GM21786 (cell line): ENCODE measurements around the gene ACBD6.

ENCODE experiments used
- ATAC-seq: cut with Tn5 transposase; IDR thresholded peaks from one replicate; pipeline ENCODE4 v1.9.1; 2021; ENCODE audit not compliant: unreplicated experiment

The ACBD6 gene

DNA sequence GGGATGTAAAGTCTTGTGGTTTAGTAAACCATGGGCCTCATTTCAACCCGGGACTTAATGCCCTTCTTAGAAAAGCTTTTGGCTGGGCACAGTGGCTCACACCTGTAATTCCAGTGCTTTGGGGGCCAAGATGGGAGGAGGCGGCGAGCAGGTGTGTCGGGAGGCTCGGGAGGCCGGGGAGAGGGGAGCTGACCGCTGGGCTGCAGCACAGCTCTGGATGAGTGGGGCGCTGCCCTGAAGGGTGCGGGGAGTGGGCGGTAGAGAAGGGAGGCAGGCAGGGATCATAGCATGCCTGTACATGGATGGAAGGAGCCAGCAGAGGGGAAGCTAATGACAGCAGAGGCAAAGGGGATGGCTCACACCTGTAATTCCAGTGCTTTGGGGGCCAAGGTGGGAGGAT, 241.3 kb downstream of the ACBD6 start:
- ATAC-seq: no peak

DNA sequence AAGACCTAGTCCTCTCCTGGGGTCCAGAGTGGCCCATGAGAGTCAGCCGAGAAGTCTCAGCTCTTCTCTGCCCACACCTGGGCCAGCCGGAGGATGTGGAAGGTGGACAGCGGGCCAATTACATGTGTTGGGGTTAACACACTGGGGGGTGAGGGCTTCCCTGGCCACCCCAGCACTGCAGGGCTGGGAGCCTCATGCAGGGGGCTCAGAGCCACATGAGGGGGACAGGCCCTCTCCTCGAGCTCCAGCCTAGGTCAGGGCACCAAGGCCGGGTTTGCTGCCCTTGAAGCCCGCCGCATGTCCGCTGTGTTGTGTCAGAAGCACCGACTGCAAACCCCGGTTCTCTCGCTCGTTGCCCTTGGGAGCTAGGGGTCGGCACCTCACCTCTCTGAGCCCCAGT, 241.8 kb downstream of the ACBD6 start:
- no peak for ATAC-seq

DNA sequence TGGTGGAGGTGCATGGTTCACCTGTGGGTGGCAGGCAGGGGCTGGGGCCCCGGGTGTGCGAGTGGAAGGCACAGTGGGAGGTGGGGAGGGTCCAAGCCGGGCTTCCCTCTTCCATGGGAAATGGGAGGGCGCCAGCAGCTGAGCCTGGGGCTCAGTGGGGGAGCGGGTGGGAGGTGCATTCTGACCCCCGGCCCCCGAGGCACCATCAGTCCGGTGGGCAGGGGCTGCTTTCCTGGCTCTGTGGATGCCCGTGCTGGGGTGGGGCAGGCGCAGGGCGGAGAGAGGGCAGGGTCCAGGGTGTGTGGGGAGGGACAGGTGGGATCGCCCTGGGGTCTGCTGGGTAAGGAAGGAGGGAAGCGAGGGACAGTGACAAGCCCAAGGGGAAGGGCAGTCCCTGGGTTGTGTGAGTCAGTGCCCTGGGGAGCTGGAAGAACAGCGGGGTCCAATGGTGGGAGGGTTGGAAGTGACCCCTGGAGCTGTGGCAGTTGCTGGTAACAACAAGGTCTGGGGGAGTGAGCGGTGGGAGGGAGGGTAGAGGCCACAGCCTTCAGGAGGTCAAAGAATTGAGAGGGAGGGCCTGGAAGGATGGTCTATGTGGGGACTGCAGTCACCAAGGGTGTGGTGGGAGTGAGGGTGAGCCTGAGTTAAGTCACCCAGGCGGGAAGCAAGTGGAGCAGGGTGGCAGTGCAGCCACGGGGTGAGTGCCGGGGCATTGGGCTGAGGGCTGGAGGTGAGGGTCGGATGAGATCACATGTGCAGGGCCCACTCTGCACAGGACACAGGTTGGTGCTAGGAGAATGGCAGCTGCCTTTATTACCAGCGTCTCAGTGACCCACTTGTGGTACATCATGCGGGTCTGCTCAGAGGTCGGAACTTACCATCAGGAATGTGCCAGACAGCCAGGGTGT, 242.7 kb downstream of the ACBD6 start:
- no peak for ATAC-seq

DNA sequence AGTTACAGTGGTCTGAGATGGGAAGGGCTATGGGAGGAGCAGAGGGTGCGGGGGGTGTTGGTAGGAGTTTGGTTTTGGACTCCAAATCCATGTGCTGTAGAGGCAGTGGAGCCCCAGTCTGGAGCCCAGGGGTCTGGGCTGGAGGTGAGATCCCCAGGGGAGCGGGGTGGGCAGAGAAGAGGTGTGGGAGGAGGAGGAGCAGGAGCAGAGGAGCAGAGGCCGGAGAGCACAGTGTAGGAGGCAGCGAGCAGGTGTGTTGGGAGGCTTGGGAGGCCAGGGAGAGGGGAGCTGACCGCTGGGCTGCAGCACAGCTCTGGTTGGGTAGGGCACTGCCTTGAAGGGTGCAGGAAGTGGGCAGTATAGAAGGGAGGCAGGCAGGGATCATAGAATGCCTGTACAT, 243.4 kb downstream of the ACBD6 start:
- no peak for ATAC-seq

DNA sequence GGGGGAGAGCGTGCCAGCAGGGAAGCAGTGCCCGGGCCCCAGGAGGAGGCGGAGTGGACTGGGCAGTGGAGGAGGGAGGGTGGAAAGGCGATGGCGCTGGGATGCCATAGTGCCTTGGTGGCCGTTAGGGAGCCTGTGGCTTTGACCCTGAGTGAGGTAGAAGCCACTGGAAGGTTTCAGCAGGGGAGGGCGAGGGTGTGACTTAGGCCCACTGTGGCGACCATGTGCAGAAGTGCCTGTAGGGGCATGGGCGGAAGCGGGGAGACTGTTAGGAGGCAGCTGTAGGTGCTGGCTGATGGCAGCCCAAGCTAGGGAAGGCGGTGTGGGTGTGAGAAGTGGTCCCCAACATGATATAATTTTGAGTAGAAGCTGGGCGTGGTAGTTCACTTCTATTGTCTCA, 244.1 kb downstream of the ACBD6 start:
- ATAC-seq: no peak

DNA sequence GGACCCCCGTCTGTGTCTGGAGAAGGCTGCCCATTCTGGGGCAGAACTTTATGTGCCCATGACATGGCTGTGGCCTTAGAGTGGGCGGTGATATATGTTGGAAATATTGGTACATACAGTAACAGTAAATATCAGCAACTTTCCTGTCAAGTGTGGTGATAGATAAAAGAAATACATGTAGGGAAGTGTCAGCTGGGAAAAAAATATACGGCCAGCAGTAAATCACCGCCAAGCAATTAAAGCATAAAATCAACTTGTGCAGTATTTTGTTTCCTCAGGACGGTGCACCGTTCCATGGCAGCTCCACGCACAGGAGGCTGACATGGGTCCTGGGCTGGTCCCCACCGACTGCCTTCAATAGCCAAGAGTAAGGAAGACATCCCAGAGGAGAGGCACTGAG, 244.9 kb downstream of the ACBD6 start:
- ATAC-seq: no peak

DNA sequence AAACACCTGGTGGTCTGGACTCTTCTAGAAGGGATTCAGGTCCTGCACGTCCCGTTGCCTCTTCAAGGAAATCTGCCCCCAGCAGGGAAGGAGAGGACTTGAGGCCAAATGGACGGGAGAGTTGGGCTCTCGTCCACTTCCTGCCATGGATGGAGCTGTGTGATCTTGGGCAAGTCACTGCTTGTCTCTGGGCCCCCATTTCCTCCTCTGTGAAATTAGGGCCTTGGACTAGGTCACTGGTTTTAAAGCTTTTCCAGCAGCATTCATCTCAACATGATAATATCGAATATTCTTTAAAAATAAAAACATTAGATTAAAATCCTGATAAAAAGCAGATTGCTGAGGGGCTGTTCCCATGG, 245.4 kb downstream of the ACBD6 start:
- ATAC-seq: no peak

DNA sequence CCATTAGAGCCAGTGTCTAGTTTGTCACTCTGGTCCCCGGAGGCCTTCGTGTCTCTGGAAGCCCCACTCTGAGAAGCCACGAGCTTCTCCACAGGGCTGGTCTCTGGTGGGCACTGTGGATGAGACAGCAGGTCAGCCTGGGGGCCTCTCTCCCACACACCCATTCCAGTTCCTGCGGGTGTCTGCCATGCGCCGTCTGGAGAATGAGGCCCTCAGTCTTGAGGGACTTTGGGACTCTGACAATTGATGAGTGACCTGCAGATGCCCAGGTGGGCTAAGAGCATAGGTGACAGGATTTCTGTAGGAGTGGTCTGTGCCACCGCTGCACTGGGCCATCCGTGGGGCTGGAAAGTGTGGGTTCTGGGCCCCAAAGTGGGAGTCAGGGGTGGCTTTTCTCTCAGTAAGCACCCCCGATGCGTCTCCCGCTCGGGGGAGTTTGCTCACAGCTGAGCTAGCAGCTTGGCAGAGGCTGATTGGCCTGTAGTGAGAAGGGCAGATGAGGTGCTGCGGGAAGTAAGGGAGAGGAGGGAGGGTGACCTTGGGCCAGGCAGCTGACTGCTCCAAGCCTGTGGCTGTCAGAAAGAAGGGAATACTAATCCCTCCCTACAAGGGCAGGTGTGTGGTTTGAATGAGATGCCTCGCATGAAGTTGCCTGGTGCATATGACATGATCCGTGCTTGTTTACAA, 245.9 kb downstream of the ACBD6 start:
- no peak for ATAC-seq

DNA sequence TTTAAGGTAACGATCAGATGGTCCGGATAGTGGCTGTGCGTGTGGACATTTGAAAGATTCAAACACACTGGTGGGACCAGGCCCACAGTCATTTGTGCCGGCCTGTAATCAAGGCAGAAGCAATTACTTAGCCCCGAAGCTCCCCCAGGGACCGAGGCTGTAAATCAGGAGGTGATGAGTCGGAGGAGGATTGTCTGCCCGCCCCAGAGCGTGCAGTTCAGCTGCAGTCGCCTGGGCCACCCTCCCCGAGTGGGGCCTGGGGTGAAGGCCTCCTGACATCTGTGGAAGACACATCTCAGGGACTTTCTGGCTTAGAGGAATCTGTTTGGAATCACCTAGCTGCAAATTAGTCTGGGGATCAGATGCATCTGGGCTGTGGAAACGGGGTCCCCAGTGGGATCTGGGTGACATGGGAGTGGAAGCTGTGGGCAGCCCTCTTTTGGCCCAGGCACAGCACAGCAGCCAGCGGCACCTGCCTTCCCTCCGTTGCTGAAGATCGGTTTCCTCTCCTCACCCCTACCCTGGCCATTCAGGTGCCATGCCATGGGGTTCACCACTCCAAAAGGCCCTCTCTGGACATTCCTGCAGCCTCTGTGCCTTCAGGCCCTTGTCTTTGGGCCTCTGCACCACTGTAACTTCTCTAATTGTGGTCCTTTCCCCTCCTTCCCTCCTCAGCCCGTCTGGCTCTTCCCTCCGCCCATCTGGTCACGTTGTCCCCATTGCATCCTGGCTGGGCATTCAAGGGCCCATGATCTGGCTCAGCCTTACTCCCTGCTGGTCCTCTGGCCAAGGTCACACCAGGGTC, 246.6 kb downstream of the ACBD6 start:
- no peak for ATAC-seq

DNA sequence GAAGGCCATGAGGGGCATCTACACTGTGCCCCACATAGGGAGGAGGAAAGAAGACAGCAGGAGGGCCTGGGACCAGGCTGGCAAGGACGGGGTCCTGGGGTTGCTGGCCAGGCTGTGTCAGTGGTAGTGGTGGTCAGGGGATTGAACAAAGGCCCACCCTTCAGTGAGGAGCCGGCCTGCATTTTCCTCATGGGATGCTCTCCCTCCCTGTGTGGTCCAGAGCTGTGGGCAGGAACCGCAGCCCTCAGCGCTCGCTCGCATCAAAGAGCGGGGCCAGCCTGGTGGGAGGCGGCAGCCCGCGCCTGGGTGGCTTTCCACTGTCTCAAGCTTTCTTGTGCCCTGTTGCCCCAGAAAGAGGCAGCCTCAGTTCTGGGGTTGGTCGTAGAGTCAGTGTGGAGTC, 247.5 kb downstream of the ACBD6 start:
- ATAC-seq: no peak

DNA sequence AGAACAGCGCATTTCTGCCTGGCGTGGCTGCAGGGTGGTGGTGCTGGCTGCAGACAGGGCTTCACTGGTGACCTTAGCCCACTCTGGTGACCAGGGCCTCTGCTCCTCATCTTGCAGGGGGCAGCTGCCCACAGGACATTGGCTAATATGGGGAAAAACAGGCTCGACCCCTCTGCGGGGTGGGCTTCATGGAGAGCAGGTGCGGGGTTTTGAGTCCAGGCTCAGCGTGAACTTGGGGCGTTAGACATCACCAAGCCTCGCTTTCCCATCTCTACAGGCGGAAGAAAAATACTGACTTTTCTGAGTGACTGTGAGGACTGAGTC, 247.9 kb downstream of the ACBD6 start:
- no peak for ATAC-seq

DNA sequence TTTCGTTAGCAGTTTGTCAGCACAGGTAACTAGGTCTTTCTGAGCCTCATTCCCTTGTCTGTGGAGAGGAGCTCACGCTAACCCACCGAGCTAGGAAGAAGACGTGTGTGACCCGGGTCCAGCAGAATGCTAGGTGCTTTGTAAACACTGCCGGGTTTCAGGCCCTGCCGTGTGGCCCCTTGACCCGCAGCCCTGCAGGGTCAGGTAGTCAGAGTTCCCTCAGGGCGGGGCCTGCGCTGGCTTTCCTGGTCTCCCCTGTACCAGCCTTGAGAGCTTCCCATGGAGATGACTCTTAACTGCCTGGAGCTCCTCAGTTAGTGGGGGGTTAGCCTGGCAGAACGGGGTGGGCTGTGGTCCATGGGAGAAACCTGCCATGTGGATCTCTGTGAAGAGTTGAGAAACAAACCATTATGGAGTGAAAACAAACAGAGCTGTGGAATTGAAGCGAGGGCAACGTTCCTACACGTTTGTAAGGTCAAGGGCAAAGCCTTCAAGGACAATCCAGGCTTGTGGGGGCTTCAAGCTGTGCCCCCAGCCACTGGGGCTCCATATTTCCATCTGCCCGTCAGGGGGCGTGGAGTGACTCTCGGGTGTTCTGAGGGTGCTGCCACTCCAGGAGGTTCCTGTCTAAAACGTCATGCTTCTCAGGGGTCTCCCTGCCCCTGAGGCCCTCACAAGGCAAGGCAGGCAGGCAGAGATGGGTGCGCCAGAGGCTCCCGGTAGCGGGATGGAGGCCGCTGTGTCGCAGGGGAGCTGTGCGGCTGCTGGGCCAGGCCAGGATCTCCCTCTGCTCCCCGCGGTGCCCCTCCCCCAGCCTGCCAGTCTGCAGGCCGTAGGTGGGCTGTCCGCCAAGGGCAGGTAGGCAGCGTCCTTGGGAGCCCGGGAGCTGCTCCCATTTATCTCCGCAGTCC, 248.5 kb downstream of the ACBD6 start:
- ATAC-seq: no peak

DNA sequence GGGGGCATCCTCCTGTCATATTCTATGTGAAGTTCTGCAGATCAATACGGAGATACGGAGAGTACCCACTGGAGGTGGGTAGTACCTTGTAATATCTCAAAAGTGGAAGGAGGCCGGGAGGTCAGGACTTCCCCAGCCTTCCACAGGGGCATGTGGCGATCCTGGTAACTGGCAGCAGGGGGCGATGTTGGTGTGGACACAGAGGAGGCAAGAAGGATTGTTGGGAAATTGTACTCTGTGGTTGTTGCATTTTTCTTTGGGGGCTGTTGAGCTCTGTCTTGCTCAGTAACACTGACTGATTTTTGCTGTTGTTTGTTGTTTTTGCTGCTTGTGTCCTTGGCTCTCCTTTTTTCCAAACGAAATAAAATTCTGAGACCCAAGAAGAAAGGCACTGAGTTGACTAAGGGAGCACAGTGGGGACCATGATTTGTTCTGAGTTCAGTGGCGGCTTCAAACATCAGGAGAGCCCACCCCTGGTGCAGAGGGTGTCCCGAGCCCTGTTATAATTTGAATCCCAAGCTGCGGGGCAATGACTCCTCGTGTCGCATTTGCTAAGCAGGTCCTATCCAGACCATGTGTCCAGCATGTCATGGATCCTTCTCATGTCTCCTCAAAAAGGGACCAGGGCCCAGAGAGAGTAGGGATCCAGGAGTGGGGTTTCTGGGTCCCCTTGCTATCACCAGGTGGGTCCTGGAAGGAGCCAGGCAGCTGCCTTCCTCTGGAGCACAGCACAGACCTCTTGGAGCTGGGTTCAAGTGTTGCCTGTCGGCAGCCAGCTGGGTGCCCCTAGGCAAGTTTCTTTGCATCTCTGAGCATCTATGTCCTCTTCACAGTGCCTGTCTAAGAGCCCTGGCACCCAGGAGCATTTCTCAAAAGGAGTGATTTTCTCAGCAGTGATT, 249.5 kb downstream of the ACBD6 start:
- ATAC-seq: peak; percentile 83

DNA sequence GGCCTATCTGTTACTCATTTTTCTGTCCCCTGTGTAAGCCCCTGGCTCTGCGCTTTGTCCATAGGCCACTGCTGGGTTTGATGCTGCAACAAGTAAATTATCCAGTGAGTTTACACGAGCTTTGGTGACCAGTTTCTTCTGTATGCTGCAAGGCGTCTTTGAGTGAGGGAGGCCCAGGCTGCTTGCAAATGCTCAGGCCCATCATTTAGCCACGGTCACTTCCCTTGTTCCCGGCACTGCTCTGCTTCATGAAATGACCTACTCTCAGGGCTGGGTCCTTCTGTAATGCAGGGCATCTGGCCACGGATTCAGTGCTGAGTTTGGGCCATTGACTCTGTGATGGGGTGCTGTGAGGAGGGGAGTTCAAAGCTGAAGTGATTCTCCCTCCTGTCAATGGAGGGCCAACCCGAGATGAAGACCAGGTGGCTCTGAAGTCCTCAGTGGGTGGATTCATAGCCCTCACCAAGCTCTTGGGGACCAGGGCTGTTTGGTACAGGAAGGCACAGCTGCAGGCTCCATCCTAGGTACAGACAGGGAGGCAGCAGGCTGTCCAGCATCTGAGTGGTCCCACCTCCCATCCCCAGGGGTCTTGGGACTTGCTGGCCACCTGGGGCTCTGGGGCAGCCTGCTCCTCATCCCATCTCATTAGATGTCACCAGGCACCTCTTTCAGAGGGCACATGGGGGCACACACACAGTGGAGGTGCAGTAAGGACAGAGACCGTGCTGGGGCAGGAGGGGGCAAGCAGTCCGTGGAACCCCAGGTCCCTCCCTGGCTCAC, 250.7 kb downstream of the ACBD6 start:
- ATAC-seq: no peak

DNA sequence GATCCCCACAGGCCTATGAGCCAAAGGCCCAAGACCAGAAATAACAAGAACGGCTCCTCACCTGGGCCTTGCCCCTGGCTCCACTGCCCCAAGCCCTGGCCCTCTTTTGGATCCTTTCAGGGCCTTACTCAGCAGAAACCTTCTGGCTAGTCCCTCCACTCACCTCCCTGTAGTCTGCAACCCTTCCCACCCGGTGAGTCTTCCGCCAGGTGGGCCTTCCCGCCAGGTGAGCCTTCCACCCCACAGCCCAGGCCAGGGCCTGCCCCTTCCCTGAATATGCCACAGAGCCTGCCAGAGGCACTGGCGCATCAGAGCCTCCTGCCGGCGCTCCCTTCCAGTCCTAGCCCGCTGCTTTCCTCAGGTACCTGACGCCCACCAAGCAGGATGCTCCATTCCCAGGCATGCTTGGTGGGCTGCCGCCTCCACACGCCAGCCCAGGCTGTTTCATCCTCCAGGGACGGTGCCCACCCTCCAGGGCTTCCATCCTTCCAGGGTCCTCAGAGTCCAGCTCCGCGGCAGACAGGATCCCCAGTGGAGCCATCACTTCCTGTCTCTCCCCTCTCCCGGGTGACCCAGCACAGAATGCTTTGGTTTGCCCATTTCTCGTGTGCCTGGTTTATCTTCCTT, 251.4 kb downstream of the ACBD6 start:
- ATAC-seq: no peak

DNA sequence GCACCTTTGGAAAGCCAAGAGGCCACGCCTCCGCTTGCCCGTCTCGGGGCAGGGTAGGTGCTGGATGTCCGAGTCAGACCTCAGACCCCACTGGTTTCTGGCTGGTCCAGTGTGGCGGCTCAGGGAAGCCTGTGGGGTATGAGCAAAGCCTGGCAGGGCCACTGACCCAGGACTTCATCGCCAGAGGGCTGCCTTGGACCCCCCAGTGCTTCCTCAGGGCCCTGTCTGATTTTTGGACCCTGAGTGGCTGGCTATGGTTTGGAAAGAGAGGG, 251.9 kb downstream of the ACBD6 start:
- ATAC-seq: no peak

DNA sequence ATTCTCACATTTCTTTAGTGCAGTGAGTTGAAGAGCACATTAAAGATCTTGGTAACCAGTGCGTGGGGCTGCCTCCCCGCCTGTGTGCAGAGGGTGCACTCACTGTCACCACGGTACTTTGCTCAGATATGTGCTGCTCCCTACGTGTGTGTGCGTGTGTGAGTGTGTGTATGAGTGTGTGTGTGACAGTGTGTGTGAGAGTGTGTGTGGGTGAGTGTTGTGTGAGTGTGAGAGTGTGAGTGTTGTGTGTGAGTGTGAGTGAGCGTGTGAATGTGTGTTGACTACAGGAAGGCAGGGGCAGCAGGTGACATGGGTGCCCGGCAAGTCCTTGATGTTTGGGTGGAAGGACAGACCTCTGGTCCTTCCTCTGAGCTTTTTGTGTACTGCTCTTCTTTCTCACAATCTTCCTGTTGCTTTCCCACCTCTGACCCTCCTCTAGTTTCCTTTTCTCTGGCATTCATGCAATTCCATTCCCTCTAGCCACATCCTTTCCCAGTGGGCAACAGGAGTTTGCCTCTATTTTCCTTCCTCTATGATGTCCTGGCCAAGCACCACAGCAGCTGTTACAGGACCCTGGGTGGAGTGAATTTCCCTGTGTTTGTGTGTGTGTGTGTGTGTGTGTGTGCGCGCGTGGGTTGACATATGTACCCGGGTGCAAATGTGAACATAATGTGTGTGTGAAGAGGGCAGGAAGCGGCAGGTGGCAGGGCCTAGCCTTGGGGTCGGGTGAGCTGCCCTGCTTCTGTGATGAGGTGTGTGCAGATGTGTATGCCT, 252.5 kb downstream of the ACBD6 start:
- ATAC-seq: no peak
